ENCODE data around the gene HAND1.

GRCh38 chr5:154511984-154512383 is 34.0 kb upstream of the HAND1 start:
- TF ChIP-seq CTCF (IDR thresholded peaks at IDR 0.05) (no peak), POLR2A (IDR thresholded peaks at IDR 0.05) (no peak)
